Suprapubic skin (tissue), 4 donors: ENCODE results near the gene LRRTM4.

Experiments used
- CTCF ChIP-seq, 2 donors: fragments of 200-600 bp in 1 of 2; fragments of 450-650 bp in 1 of 2; sonication (generic) in 1 of 2; IDR thresholded peaks; one replicate each; pipeline ENCODE4 v1.5.1; 2016 to 2019; ENCODE audit warnings: antibody characterized with exemption in 2 of 2, mild to moderate bottlenecking in 1 of 2, moderate library complexity in 1 of 2
- EP300 ChIP-seq: sonication (generic); formaldehyde crosslinking; IDR thresholded peaks from one replicate; pipeline ENCODE4 v1.6.1; 2017; ENCODE audit warnings: antibody characterized with exemption
- POLR2A ChIP-seq, 2 donors: fragments of 450-650 bp; IDR thresholded peaks; one replicate each; pipeline ENCODE4 v1.6.1; 2017; ENCODE audit warnings: antibody characterized with exemption in 2 of 2, mild to moderate bottlenecking in 2 of 2, moderate library complexity in 2 of 2
- POLR2AphosphoS5 ChIP-seq, 3 donors: sonication (generic); formaldehyde crosslinking; IDR thresholded peaks; one replicate each; pipeline ENCODE4 v1.6.1; 2017; ENCODE audit warnings: antibody characterized with exemption in 3 of 3

- TF ChIP-seq CTCF (IDR thresholded peaks at IDR 0.05) (no peak), POLR2AphosphoS5 (IDR thresholded peaks at IDR 0.05) (no peak), POLR2A (IDR thresholded peaks at IDR 0.05) (no peak), EP300 (no peak)
Measured at GRCh38 chr2:77147153-77147552, 375.0 kb downstream of the LRRTM4 start.
